ENCODE results near the gene TMEM87B.

DNA sequence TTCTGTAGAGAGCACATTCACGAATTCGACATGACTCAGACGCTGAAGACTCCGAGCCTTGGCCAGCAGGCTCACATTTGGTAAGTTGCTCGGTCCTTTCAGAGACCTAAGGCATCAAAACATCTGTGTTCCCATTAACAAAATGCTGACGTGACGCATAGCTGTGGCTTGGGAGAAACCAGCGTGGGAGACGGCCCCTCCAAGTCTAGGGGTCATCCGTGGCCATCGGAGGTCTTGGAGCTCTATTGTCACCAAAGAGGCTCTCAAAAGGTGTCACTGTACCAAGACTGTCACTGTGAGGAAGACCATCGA lies 98.1 kb downstream of the TMEM87B start:
- TF ChIP-seq, protein P1, sequence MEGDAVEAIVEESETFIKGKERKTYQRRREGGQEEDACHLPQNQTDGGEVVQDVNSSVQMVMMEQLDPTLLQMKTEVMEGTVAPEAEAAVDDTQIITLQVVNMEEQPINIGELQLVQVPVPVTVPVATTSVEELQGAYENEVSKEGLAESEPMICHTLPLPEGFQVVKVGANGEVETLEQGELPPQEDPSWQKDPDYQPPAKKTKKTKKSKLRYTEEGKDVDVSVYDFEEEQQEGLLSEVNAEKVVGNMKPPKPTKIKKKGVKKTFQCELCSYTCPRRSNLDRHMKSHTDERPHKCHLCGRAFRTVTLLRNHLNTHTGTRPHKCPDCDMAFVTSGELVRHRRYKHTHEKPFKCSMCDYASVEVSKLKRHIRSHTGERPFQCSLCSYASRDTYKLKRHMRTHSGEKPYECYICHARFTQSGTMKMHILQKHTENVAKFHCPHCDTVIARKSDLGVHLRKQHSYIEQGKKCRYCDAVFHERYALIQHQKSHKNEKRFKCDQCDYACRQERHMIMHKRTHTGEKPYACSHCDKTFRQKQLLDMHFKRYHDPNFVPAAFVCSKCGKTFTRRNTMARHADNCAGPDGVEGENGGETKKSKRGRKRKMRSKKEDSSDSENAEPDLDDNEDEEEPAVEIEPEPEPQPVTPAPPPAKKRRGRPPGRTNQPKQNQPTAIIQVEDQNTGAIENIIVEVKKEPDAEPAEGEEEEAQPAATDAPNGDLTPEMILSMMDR (IDR thresholded peaks at IDR 0.05 in 8 of 11, conservative IDR thresholded peaks at IDR 0.05 in 3 of 11) = no peak
- no peak for TF ChIP-seq POLR2A (IDR thresholded peaks at IDR 0.05)
